K562 (cell line): ENCODE data around the gene TRIM69. TPM values are rescaled to one million over a fixed set of nuclear protein-coding genes. Genes with fewer than 3 reads are reported as not detected.

Experiments used
- HDAC1 ChIP-seq, 2 experiments: fragments of 450-650 bp; IDR thresholded peaks; 2 replicates each; pipeline ENCODE4 v1.6.1; 2016 to 2017; ENCODE audit warnings: inconsistent platforms in 1 of 2, mild to moderate bottlenecking in 1 of 2, moderate library complexity in 1 of 2
- MTA1 ChIP-seq: fragments of 450-650 bp; IDR thresholded peaks from 2 replicates; pipeline ENCODE4 v1.6.1; 2017; ENCODE audit warnings: borderline replicate concordance
- MYNN ChIP-seq, 2 experiments: sonication (generic); formaldehyde crosslinking in 1 of 2; IDR thresholded peaks; 2 replicates each; pipeline versions ENCODE4 v1.5.0 to v1.6.1; 2016 to 2020; ENCODE audit warnings: antibody characterized with exemption in 1 of 2, missing genetic modification reagents in 1 of 2
- SLC30A9 ChIP-seq: fragments of 250-450 bp; sonication (Bioruptor Pico); IDR thresholded peaks from 2 replicates; pipeline ENCODE4 v1.8.0; 2022; ENCODE audit warnings: mild to moderate bottlenecking, moderate library complexity
- ZNF507 ChIP-seq: conservative IDR thresholded peaks from 2 replicates; pipeline ENCODE4 v1.6.1; 2017; ENCODE audit warnings: missing genetic modification characterization, missing compliant biosample characterization
- polyA plus RNA-seq, 8 experiments: library from polyadenylated mRNA; depleted of rRNA in 4 of 8; stranded (reverse) in 5 of 8; unstranded in 3 of 8; fragments of >200 nt; fragmentation: Nextera tagmentation in 2 of 8; fragmentation: Illumina TruSeq in 1 of 8; extraction: Ambion mirVana in 2 of 8; extraction: Trizol in 1 of 8; gene quantifications; 2 replicates each; pipeline versions ENCODE4 v1.2.1 to v1.2.3, GENCODE V29; 2011 to 2014; ENCODE audit warnings: inconsistent platforms in 1 of 8, missing spikeins in 1 of 8
- total RNA-seq, 7 experiments: library from RNA; depleted of rRNA in 6 of 7; stranded (reverse); fragments of >200 nt in 6 of 7; fragmentation: Illumina TruSeq in 2 of 7; extraction: Trizol in 2 of 7; gene quantifications; 2 replicates each; pipeline versions ENCODE4 v1.2.1 to v1.2.3, GENCODE V29; 2011 to 2021; ENCODE audit warnings: low replicate concordance in 1 of 7
- TF ChIP-seq, protein P1 (sequence below): fragments of 250-450 bp; sonication (Bioruptor Pico); IDR thresholded peaks from 2 replicates; pipeline ENCODE4 v1.5.0; 2021; ENCODE audit warnings: mild to moderate bottlenecking, moderate library complexity
- TF ChIP-seq, protein P2 (sequence below): IDR thresholded peaks from 2 replicates; pipeline ENCODE4 v1.6.1; 2011; ENCODE audit not compliant: insufficient read length; ENCODE audit errors: extremely low read depth
- TF ChIP-seq, protein P3 (sequence below): fragments of 250-450 bp; sonication (Bioruptor Pico); IDR thresholded peaks from 2 replicates; pipeline ENCODE4 v1.4.0; 2020; ENCODE audit warnings: mild to moderate bottlenecking
- TF ChIP-seq, protein P4 (sequence below), 3 experiments: IDR thresholded peaks in 2 of 3; conservative IDR thresholded peaks in 1 of 3; 2 replicates each; pipeline ENCODE4 v1.5.1; 2011 to 2012; ENCODE audit warnings: low read length in 3 of 3, mild to moderate bottlenecking in 3 of 3, control low read depth in 2 of 3, improper control_type of control experiment in 1 of 3, inconsistent platforms in 1 of 3, low read depth in 1 of 3, mixed read lengths in 1 of 3, moderate library complexity in 1 of 3; ENCODE audit not compliant: insufficient read depth in 2 of 3
- TF ChIP-seq, protein P5 (sequence below): fragments of 450-650 bp; IDR thresholded peaks from 2 replicates; pipeline ENCODE4 v1.6.1; 2017; ENCODE audit warnings: mild to moderate bottlenecking, moderate library complexity
- TF ChIP-seq, protein P6 (sequence below): fragments of 450-650 bp; IDR thresholded peaks from 2 replicates; pipeline ENCODE4 v1.6.1; 2016; ENCODE audit warnings: borderline replicate concordance
- TF ChIP-seq, protein P7 (sequence below): IDR thresholded peaks from 3 replicates; pipeline ENCODE4 v1.6.1; 2011; ENCODE audit warnings: borderline replicate concordance, mild to moderate bottlenecking; ENCODE audit not compliant: insufficient read length, insufficient read depth

The TRIM69 gene
- total and polyA plus RNA-seq, 9 of the 15 experiments (the other 6 are each of a cell fraction or from before 2014, with no cell fraction given) = 1.0 to 4.3 (median 2.3) TPM

DNA sequence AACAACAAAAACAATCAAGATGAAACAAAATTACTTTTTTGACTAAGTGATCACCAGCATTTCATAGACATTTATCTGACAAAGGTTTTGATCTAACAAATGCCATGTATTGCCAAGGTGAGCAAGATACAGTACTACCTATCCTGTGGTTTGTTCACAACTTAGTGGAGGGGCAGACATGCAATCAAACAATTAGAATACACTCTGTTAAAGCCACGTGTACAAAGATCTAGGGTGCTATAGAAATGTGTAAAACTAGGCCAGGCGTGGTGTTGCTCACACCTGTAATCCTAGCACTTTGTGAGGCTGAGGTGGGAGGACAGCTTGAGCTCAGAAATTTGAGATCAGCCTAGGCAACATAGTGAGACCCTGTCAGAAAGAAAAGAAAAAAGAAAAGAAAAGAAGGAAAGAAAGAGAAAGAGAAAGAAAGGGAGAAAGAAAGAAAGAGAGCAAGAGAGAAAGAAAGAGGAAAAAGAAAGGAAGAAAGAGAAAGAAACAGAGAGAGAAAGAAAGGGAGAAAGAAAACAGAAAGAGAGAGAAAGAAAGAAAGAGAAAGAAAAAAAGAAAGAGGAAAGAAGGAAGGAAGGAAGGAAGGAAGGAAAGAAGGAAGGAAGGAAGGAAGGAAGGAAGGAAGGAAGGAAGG lies 1.4 kb upstream of the TRIM69 start (continued):
- TF ChIP-seq, protein P1, sequence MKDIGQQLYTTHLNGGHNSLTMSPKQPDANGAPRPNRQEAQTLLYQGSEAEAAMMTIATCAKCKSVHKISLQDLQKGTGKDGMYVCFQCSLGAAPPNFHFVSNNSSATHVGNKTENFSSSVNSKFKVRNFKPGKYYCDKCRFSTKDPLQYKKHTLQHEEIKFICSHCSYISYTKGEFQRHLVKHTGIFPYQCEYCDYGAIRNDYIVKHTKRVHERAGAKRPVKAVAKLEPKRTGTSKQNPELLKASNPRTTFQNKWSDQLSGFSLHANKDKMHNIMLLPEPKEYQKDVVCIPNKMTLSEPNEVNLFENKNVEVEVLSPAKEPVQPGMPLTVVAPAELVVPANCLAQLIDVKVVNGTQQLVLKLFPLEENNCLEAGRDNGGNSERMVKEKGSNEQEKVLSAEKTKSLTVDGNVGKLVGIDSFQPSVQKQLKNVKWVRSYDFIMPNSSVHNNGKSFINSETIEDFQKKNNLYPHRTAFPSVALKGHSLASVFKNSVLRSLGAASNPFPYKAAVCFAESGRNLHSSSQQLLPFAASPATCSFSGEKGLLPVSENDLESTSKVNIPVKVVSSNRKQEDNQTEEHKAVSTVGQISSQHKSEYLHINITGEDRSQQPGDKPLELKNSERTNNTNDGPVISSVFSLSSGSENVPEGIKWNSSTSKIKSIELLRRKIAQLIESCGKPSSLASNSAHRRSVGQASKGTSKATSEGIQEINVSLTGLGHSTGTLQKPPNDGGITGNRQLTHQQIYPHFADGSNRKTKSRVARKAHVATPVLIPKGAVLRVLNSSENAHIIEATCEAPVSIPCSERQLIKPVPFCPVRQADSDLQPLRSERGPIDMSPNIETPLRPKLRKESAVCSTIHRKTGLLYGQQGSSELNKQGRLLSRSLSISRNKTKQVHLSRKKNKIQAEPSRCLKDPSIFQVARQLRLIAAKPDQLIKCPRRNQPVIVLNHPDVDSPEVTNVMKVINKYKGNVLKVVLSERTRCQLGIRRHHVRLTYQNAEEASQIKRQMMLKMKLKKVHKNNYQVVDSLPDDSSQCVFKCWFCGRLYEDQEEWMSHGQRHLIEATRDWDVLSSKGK (CRISPR knock-in tag) = no peak
- TF ChIP-seq MTA1 = peak; percentile 81
- TF ChIP-seq, protein P2, sequence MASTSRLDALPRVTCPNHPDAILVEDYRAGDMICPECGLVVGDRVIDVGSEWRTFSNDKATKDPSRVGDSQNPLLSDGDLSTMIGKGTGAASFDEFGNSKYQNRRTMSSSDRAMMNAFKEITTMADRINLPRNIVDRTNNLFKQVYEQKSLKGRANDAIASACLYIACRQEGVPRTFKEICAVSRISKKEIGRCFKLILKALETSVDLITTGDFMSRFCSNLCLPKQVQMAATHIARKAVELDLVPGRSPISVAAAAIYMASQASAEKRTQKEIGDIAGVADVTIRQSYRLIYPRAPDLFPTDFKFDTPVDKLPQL = no peak
- TF ChIP-seq, protein P3, sequence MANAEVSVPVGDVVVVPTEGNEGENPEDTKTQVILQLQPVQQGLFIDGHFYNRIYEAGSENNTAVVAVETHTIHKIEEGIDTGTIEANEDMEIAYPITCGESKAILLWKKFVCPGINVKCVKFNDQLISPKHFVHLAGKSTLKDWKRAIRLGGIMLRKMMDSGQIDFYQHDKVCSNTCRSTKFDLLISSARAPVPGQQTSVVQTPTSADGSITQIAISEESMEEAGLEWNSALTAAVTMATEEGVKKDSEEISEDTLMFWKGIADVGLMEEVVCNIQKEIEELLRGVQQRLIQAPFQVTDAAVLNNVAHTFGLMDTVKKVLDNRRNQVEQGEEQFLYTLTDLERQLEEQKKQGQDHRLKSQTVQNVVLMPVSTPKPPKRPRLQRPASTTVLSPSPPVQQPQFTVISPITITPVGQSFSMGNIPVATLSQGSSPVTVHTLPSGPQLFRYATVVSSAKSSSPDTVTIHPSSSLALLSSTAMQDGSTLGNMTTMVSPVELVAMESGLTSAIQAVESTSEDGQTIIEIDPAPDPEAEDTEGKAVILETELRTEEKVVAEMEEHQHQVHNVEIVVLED (CRISPR knock-in tag) = no peak
- TF ChIP-seq HDAC1 (IDR thresholded peaks at IDR 0.05) = peak in 1 of 2 experiments; percentile 47; a peak in 1 of 4 replicates
- TF ChIP-seq, protein P4, sequence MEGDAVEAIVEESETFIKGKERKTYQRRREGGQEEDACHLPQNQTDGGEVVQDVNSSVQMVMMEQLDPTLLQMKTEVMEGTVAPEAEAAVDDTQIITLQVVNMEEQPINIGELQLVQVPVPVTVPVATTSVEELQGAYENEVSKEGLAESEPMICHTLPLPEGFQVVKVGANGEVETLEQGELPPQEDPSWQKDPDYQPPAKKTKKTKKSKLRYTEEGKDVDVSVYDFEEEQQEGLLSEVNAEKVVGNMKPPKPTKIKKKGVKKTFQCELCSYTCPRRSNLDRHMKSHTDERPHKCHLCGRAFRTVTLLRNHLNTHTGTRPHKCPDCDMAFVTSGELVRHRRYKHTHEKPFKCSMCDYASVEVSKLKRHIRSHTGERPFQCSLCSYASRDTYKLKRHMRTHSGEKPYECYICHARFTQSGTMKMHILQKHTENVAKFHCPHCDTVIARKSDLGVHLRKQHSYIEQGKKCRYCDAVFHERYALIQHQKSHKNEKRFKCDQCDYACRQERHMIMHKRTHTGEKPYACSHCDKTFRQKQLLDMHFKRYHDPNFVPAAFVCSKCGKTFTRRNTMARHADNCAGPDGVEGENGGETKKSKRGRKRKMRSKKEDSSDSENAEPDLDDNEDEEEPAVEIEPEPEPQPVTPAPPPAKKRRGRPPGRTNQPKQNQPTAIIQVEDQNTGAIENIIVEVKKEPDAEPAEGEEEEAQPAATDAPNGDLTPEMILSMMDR (IDR thresholded peaks at IDR 0.05 in 2 of 3, conservative IDR thresholded peaks at IDR 0.05 in 1 of 3; ENCODE audit: insufficient read depth in 2 of 3, low read depth in 1 of 3, low read length in 3 of 3) = no peak
- no peak for TF ChIP-seq ZNF507
- TF ChIP-seq, protein P5, sequence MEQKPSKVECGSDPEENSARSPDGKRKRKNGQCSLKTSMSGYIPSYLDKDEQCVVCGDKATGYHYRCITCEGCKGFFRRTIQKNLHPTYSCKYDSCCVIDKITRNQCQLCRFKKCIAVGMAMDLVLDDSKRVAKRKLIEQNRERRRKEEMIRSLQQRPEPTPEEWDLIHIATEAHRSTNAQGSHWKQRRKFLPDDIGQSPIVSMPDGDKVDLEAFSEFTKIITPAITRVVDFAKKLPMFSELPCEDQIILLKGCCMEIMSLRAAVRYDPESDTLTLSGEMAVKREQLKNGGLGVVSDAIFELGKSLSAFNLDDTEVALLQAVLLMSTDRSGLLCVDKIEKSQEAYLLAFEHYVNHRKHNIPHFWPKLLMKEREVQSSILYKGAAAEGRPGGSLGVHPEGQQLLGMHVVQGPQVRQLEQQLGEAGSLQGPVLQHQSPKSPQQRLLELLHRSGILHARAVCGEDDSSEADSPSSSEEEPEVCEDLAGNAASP = no peak
- TF ChIP-seq MYNN (IDR thresholded peaks at IDR 0.05) = no peak
- no peak for TF ChIP-seq MYNN (CRISPR knock-in tag; IDR thresholded peaks at IDR 0.05)
- TF ChIP-seq, protein P6, sequence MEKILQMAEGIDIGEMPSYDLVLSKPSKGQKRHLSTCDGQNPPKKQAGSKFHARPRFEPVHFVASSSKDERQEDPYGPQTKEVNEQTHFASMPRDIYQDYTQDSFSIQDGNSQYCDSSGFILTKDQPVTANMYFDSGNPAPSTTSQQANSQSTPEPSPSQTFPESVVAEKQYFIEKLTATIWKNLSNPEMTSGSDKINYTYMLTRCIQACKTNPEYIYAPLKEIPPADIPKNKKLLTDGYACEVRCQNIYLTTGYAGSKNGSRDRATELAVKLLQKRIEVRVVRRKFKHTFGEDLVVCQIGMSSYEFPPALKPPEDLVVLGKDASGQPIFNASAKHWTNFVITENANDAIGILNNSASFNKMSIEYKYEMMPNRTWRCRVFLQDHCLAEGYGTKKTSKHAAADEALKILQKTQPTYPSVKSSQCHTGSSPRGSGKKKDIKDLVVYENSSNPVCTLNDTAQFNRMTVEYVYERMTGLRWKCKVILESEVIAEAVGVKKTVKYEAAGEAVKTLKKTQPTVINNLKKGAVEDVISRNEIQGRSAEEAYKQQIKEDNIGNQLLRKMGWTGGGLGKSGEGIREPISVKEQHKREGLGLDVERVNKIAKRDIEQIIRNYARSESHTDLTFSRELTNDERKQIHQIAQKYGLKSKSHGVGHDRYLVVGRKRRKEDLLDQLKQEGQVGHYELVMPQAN = peak; percentile 47
- TF ChIP-seq, protein P7, sequence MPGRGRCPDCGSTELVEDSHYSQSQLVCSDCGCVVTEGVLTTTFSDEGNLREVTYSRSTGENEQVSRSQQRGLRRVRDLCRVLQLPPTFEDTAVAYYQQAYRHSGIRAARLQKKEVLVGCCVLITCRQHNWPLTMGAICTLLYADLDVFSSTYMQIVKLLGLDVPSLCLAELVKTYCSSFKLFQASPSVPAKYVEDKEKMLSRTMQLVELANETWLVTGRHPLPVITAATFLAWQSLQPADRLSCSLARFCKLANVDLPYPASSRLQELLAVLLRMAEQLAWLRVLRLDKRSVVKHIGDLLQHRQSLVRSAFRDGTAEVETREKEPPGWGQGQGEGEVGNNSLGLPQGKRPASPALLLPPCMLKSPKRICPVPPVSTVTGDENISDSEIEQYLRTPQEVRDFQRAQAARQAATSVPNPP = no peak
- TF ChIP-seq SLC30A9 = no peak
